Measurements from ENCODE around the gene MED13L.

The MED13L gene

GRCh38 chr12:116278667-116279066 lies 1.2 kb upstream of the MED13L start:
- in situ Hi-C loops (cut with MboI; ENCODE audit: low sequenced_read_pairs): no loop called here

GRCh38 chr12:116278279-116278626 lies 760 bp upstream of the MED13L start:
- in situ Hi-C loops (cut with MboI; ENCODE audit: low sequenced_read_pairs): no loop called here

- in situ Hi-C loops (cut with MboI; ENCODE audit: low sequenced_read_pairs): no loop called here
These were observed 634 bp downstream of the MED13L start for GRCh38 chr12:116276652-116277466.

- in situ Hi-C loops (cut with MboI; ENCODE audit: low sequenced_read_pairs): no loop called here
These were observed 2.7 kb downstream of the MED13L start for GRCh38 chr12:116274551-116275375.

- in situ Hi-C loops (cut with MboI; ENCODE audit: low sequenced_read_pairs): no loop called here
These were observed 3.5 kb downstream of the MED13L start for GRCh38 chr12:116273813-116274550.

- in situ Hi-C loops (cut with MboI; ENCODE audit: low sequenced_read_pairs): no loop called here
These were observed 9.5 kb downstream of the MED13L start for GRCh38 chr12:116267948-116268347.

- in situ Hi-C loops (cut with MboI; ENCODE audit: low sequenced_read_pairs): no loop called here
These were observed 10.7 kb downstream of the MED13L start for GRCh38 chr12:116266631-116267349.

- in situ Hi-C loops (cut with MboI; ENCODE audit: low sequenced_read_pairs): no loop called here
These were observed 11.3 kb downstream of the MED13L start for GRCh38 chr12:116266168-116266601.

GRCh38 chr12:116265351-116266147 lies 11.9 kb downstream of the MED13L start:
- in situ Hi-C loops (cut with MboI; ENCODE audit: low sequenced_read_pairs): no loop called here

- in situ Hi-C loops (cut with MboI; ENCODE audit: low sequenced_read_pairs): no loop called here
These were observed 12.9 kb downstream of the MED13L start for GRCh38 chr12:116264525-116265070.

- in situ Hi-C loops (cut with MboI; ENCODE audit: low sequenced_read_pairs): no loop called here
These were observed 13.6 kb downstream of the MED13L start for GRCh38 chr12:116263844-116264243.

GRCh38 chr12:116263431-116263830 lies 14.1 kb downstream of the MED13L start:
- in situ Hi-C loops (cut with MboI; ENCODE audit: low sequenced_read_pairs): no loop called here

- in situ Hi-C loops (cut with MboI; ENCODE audit: low sequenced_read_pairs): no loop called here
These were observed 14.8 kb downstream of the MED13L start for GRCh38 chr12:116262741-116263140.

GRCh38 chr12:116261525-116262100 lies 15.9 kb downstream of the MED13L start:
- in situ Hi-C loops (cut with MboI; ENCODE audit: low sequenced_read_pairs): no loop called here

GRCh38 chr12:116259800-116260577 lies 17.5 kb downstream of the MED13L start:
- in situ Hi-C loops (cut with MboI; ENCODE audit: low sequenced_read_pairs): no loop called here

- in situ Hi-C loops (cut with MboI; ENCODE audit: low sequenced_read_pairs): no loop called here
These were observed 19.7 kb downstream of the MED13L start for GRCh38 chr12:116257826-116258225.

GRCh38 chr12:116257215-116257614 lies 20.3 kb downstream of the MED13L start:
- in situ Hi-C loops (cut with MboI; ENCODE audit: low sequenced_read_pairs): no loop called here

GRCh38 chr12:116249938-116250337 lies 27.6 kb downstream of the MED13L start:
- in situ Hi-C loops (cut with MboI; ENCODE audit: low sequenced_read_pairs): no loop called here
